ENCODE results near the gene HDHD2. TPM values are rescaled to one million over a fixed set of nuclear protein-coding genes. Genes with fewer than 3 reads are reported as not detected.

The HDHD2 gene
- total RNA-seq, 4 donors from 2014 or later: 39.8 to 114 (median 54.6) TPM

DNA sequence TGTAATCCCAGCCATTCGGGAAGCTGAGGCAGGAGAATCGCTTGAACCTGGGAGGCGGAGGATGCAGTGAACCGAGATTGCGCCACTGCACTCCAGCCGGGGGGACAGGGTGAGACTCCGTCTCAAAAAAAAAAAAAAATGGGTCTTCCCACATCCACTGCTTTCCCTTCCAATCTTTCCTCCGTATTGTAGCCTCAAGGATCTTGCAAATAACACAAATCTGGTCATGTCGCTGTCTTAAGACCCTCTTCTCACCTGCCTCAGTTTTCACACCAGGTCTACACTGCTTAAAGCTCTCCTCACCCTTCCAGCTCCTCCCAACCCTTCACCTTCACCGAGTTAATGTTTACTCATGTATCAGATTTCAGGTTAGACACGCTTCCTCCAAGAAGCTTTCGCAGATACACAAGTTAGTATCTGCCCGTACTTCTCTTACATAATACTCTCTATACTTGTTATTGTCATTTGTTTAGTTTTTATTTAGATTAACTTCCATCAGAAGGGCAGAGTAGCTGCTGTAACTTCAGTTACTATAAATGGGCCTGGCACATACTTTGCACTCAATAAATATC lies 24.3 kb upstream of the HDHD2 start:
- intact Hi-C loops (cut with DNase I): no loop called here
- DNase-seq: no peak
- H3K36me3 ChIP-seq: no peaks in the 10 kb centered on the region
- H3K27me3 ChIP-seq: no peaks in the 10 kb centered on the region
- peaks cover 16 to 17% of the 10 kb centered on the region in 2 donors for H3K4me1 ChIP-seq
- H3K9me3 ChIP-seq: no peaks in the 10 kb centered on the region
- H3K27ac ChIP-seq: no peak overlapping the region
- TF ChIP-seq, protein P1, sequence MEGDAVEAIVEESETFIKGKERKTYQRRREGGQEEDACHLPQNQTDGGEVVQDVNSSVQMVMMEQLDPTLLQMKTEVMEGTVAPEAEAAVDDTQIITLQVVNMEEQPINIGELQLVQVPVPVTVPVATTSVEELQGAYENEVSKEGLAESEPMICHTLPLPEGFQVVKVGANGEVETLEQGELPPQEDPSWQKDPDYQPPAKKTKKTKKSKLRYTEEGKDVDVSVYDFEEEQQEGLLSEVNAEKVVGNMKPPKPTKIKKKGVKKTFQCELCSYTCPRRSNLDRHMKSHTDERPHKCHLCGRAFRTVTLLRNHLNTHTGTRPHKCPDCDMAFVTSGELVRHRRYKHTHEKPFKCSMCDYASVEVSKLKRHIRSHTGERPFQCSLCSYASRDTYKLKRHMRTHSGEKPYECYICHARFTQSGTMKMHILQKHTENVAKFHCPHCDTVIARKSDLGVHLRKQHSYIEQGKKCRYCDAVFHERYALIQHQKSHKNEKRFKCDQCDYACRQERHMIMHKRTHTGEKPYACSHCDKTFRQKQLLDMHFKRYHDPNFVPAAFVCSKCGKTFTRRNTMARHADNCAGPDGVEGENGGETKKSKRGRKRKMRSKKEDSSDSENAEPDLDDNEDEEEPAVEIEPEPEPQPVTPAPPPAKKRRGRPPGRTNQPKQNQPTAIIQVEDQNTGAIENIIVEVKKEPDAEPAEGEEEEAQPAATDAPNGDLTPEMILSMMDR (IDR thresholded peaks at IDR 0.05): no peak
- TF ChIP-seq POLR2A (IDR thresholded peaks at IDR 0.05): no peak
- H3K4me3 ChIP-seq (replicated peaks in 1 of 3): peak overlapping the region in 1 of 3 donors; percentile 70
- 70 to 83% methylated on average over 13 of the region's 13 CpGs for WGBS, 2 donors

DNA sequence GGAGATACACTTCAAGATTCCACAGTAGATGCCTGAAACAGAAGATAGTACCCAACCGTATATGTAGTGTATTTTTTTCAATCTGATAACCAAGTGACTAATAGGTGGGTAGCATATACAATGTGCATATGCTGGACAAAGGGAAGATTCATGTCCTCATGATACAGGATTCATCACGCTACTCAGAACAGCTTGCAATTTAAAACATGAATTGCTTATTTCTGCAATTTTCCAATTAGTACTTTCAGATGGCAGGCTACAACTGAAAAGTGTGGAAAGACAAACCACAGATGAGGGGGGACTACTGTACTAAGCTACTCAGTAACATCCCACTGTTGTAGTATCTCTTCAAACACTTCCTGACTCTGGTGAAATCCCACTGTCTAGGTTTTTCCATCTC lies 22.2 kb upstream of the HDHD2 start:
- no peak for DNase-seq
- no peaks in the 10 kb centered on the region for H3K27me3 ChIP-seq
- no peak overlapping the region for H3K27ac ChIP-seq
- H3K4me3 ChIP-seq (replicated peaks in 1 of 3): no peak overlapping the region
- WGBS, 2 donors: 80 to 84% methylated on average over 2 of the region's 2 CpGs
- H3K9me3 ChIP-seq: no peaks in the 10 kb centered on the region
- no peaks in the 10 kb centered on the region for H3K36me3 ChIP-seq
- H3K4me1 ChIP-seq: peaks cover 14 to 16% of the 10 kb centered on the region in 2 donors
- TF ChIP-seq POLR2A (IDR thresholded peaks at IDR 0.05): no peak
- TF ChIP-seq, protein P1 (IDR thresholded peaks at IDR 0.05): no peak
- intact Hi-C loops (cut with DNase I): no loop called here

DNA sequence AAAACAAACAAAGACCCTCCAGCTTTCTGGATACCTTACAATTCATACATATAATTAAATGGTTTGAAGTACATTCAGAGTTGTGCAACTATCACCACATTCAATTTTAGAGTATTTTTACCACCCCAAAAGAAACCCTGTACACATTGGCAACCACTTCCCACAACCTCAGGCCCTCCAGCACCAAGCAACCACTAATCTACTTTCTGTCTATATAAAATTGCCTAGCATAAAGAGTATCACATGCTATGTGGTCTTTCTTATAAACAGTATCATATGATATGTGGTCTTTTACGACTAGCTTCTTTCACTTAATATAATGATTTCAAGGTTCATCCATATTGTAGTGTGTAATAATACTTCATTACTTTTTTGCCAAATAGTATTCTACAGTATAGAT lies 18.6 kb upstream of the HDHD2 start:
- TF ChIP-seq, protein P1 (IDR thresholded peaks at IDR 0.05): no peak
- TF ChIP-seq POLR2A (IDR thresholded peaks at IDR 0.05): no peak
- H3K4me1 ChIP-seq: peaks cover 2 to 10% of the 10 kb centered on the region in 2 donors

DNA sequence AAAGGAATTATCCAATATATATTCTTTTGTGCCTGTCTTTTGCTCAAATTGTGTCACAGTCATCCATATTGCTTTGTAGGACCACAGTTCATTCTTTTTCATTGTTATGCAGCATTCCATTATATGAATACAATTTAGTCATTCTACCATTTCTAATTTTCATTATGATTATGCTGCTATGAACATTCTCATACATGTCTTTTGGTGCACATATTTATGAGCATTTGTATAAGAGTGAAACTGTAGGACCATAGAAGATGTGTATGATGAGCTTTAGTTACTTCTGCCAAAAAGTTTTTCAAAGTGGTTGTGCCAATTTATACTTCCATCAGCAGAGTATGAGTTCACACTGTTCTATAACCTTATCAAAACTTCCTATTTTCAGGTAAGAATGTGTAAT lies 18.2 kb upstream of the HDHD2 start:
- DNase-seq: no peak
- intact Hi-C loops (cut with DNase I): no loop called here
- H3K27ac ChIP-seq: no peak overlapping the region
- no peaks in the 10 kb centered on the region for H3K36me3 ChIP-seq
- TF ChIP-seq, protein P1 (IDR thresholded peaks at IDR 0.05): no peak
- TF ChIP-seq POLR2A (IDR thresholded peaks at IDR 0.05): no peak
- no peaks in the 10 kb centered on the region for H3K27me3 ChIP-seq
- no peak overlapping the region for H3K4me3 ChIP-seq (replicated peaks in 1 of 3)
- H3K9me3 ChIP-seq: no peaks in the 10 kb centered on the region
- H3K4me1 ChIP-seq: peaks cover 0 to 10% of the 10 kb centered on the region in 2 donors

More for the DNA sequence above, 18.6 kb upstream of the HDHD2 start:
- H3K36me3 ChIP-seq: no peaks in the 10 kb centered on the region
- no peak overlapping the region for H3K4me3 ChIP-seq (replicated peaks in 1 of 3)
- no peaks in the 10 kb centered on the region for H3K27me3 ChIP-seq
- 85 to 98% methylated on average over 1 of the region's 1 CpG for whole genome bisulfite sequencing, 2 donors
- intact Hi-C loops (cut with DNase I): no loop called here
- H3K27ac ChIP-seq: no peak overlapping the region
- no peaks in the 10 kb centered on the region for H3K9me3 ChIP-seq
- no peak for DNase-seq

DNA sequence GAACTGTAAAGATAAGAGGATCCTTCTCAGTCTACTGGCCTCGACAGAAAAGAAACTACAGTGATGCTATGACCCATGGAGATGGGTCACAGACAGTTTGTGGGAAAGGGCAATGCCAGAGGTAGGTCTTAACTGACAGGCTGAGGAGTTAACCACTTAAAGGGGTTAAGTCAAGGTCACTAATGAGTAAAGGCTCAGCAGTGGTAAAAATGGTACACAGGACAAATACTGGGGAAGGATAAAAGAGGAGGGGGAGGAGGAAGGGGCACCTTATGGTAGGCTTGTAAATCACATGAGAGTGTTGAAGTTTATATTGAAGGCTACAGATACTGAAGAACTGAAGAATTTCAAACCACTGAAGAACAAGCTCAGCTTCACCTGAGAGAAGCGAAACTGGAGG lies 16.0 kb upstream of the HDHD2 start:
- TF ChIP-seq, protein P1 (IDR thresholded peaks at IDR 0.05): no peak
- TF ChIP-seq POLR2A (IDR thresholded peaks at IDR 0.05): no peak
- Histone ChIP-seq H3K27ac (no peak overlapping the region), H3K4me1 (no peaks in the 10 kb centered on the region), H3K36me3 (no peaks in the 10 kb centered on the region), H3K9me3 (no peaks in the 10 kb centered on the region), H3K27me3 (no peaks in the 10 kb centered on the region), H3K4me3 (replicated peaks in 1 of 3) (no peak overlapping the region)
- WGBS, 2 donors: 77 to 87% methylated on average over 2 of the region's 2 CpGs
- no peak for DNase-seq
- intact Hi-C loops (cut with DNase I): no loop called here
